Mesothelial cell of epicardium (in vitro differentiated cells): ENCODE data around the gene CCDC174. TPM values are rescaled to one million over a fixed set of nuclear protein-coding genes. Genes with fewer than 3 reads are reported as not detected.

Experiments used
- DNase-seq, 2 experiments: peaks; one replicate each; pipeline ENCODE4 v3.0.0; 2021; ENCODE audit warnings: low spot score in 2 of 2; ENCODE audit not compliant: unreplicated experiment in 2 of 2
- H3K27ac Mint-ChIP-seq: 2 replicates; pipeline ENCODE4 v1.8.0; 2021; ENCODE audit warnings: mixed read lengths
- H3K27me3 Mint-ChIP-seq: 2 replicates; pipeline ENCODE4 v1.8.0; 2021; ENCODE audit warnings: low read depth, mixed read lengths
- H3K36me3 Mint-ChIP-seq: 2 replicates; pipeline ENCODE4 v1.8.0; 2021; ENCODE audit warnings: mixed read lengths
- H3K4me1 Mint-ChIP-seq: 2 replicates; pipeline ENCODE4 v1.8.0; 2021; ENCODE audit warnings: mixed read lengths
- H3K4me3 Mint-ChIP-seq: 2 replicates; pipeline ENCODE4 v1.8.0; 2021; ENCODE audit warnings: mild to moderate bottlenecking, moderate library complexity, mixed read lengths
- H3K9me3 Mint-ChIP-seq: 2 replicates; pipeline ENCODE4 v1.8.0; 2021; ENCODE audit warnings: mixed read lengths
- CTCF ChIP-seq: fragments of 200-600 bp; sonication (generic); IDR thresholded peaks from one replicate; pipeline ENCODE4 v1.5.0; 2021; ENCODE audit warnings: antibody characterized with exemption; ENCODE audit not compliant: unreplicated experiment
- total RNA-seq: library from RNA; stranded (reverse); gene quantifications from 3 replicates; pipeline ENCODE4 v1.2.1, GENCODE V29; 2021

CCDC174 gene
- total RNA-seq, 1 donor from 2014 or later = 21.8 TPM

- no peaks in the 10 kb centered on the region for H3K4me1 Mint-ChIP-seq
- no peaks in the 10 kb centered on the region for H3K36me3 Mint-ChIP-seq
- no peak overlapping the region for H3K4me3 Mint-ChIP-seq
- peaks cover 58% of the 10 kb centered on the region for H3K27me3 Mint-ChIP-seq
- no peak for DNase-seq
- H3K27ac Mint-ChIP-seq = no peak overlapping the region
- no peak for TF ChIP-seq CTCF
- no peaks in the 10 kb centered on the region for H3K9me3 Mint-ChIP-seq
Measured at GRCh38 chr3:14614862-14615261, 36.7 kb upstream of the CCDC174 start.

- Mint-ChIP-seq H3K27ac (no peak overlapping the region), H3K9me3 (no peaks in the 10 kb centered on the region), H3K27me3 (peaks cover 43% of the 10 kb centered on the region)
Measured at GRCh38 chr3:14616606-14617507, 34.7 kb upstream of the CCDC174 start.

GRCh38 chr3:14617508-14618023 lies 34.0 kb upstream of the CCDC174 start:
- H3K27ac Mint-ChIP-seq = no peak overlapping the region
- no peak overlapping the region for H3K4me3 Mint-ChIP-seq
- no peaks in the 10 kb centered on the region for H3K9me3 Mint-ChIP-seq
- TF ChIP-seq CTCF = no peak
- H3K36me3 Mint-ChIP-seq = no peaks in the 10 kb centered on the region
- DNase-seq = no peak
- H3K27me3 Mint-ChIP-seq = peaks cover 36% of the 10 kb centered on the region
- no peaks in the 10 kb centered on the region for H3K4me1 Mint-ChIP-seq

More at GRCh38 chr3:14616606-14617507, 34.7 kb upstream of the CCDC174 start:
- H3K4me1 Mint-ChIP-seq = no peaks in the 10 kb centered on the region
- H3K4me3 Mint-ChIP-seq = no peak overlapping the region
- no peak for TF ChIP-seq CTCF
- DNase-seq = no peak
- no peaks in the 10 kb centered on the region for H3K36me3 Mint-ChIP-seq

GRCh38 chr3:14619605-14620004 lies 32.0 kb upstream of the CCDC174 start:
- no peaks in the 10 kb centered on the region for H3K9me3 Mint-ChIP-seq
- H3K27ac Mint-ChIP-seq = no peak overlapping the region
- no peaks in the 10 kb centered on the region for H3K36me3 Mint-ChIP-seq
- no peak overlapping the region for H3K4me3 Mint-ChIP-seq
- peaks cover 40% of the 10 kb centered on the region for H3K27me3 Mint-ChIP-seq
- no peaks in the 10 kb centered on the region for H3K4me1 Mint-ChIP-seq
- TF ChIP-seq CTCF = no peak
- DNase-seq = no peak

GRCh38 chr3:14620512-14620911 lies 31.1 kb upstream of the CCDC174 start:
- Mint-ChIP-seq H3K9me3 (no peaks in the 10 kb centered on the region), H3K4me3 (no peak overlapping the region), H3K36me3 (no peaks in the 10 kb centered on the region), H3K4me1 (no peaks in the 10 kb centered on the region), H3K27ac (no peak overlapping the region), H3K27me3 (peaks cover 36% of the 10 kb centered on the region)
- TF ChIP-seq CTCF = no peak
- DNase-seq = no peak
